ENCODE data around the gene PRR14L. TPM values are rescaled to one million over a fixed set of nuclear protein-coding genes. Genes with fewer than 3 reads are reported as not detected.

The PRR14L gene
- total RNA-seq, 1 donor from 2014 or later: 69.8 TPM

DNA sequence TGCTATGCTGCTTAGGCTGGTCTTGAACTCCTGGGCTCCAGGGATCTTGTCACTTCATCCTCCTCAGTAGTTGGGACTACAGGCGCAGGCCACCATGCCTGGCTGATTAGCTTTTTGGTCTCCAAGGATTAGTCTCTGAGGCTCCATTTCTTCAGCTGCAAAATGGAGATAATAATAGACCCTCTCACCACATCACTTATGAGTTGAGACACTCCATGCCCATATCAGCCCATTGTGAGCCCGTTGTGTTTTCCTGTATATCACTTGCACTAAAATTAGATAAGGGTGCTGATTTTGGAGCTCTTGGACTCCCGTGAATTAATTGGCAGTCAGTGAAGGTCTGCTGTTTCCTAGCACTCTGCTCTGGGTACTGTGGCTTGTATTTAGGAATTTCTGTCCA, 39.9 kb upstream of the PRR14L start:
- Histone ChIP-seq H3K36me3 (ENCODE audit: insufficient read depth, low read length) (peaks cover 3% of the 10 kb centered on the region), H3K4me3 (ENCODE audit: insufficient read depth, low read depth, low read length) (no peak overlapping the region), H4K20me1 (ENCODE audit: insufficient read depth, low read length) (no peaks in the 10 kb centered on the region), H3K27me3 (ENCODE audit: insufficient read depth, low read length) (no peaks in the 10 kb centered on the region), H3K4me1 (ENCODE audit: insufficient read depth, low read length) (peaks cover 2% of the 10 kb centered on the region), H3K27ac (ENCODE audit: low read depth, low read length) (no peak overlapping the region), H3K4me2 (ENCODE audit: low read length) (no peak overlapping the region), H3K9ac (ENCODE audit: low read length) (no peak overlapping the region), H3K79me2 (ENCODE audit: insufficient read depth, low read length) (no peaks in the 10 kb centered on the region), H3K9me3 (ENCODE audit: insufficient read depth, low read depth, low read length) (no peaks in the 10 kb centered on the region), H2AFZ (ENCODE audit: low read depth, low read length) (no peak overlapping the region)
- H3K4me1 Mint-ChIP-seq (ENCODE audit: low read depth, unreplicated experiment): no peaks in the 10 kb centered on the region
- H3K27me3 Mint-ChIP-seq (ENCODE audit: low read depth, unreplicated experiment): no peaks in the 10 kb centered on the region
- TF ChIP-seq, protein P1, sequence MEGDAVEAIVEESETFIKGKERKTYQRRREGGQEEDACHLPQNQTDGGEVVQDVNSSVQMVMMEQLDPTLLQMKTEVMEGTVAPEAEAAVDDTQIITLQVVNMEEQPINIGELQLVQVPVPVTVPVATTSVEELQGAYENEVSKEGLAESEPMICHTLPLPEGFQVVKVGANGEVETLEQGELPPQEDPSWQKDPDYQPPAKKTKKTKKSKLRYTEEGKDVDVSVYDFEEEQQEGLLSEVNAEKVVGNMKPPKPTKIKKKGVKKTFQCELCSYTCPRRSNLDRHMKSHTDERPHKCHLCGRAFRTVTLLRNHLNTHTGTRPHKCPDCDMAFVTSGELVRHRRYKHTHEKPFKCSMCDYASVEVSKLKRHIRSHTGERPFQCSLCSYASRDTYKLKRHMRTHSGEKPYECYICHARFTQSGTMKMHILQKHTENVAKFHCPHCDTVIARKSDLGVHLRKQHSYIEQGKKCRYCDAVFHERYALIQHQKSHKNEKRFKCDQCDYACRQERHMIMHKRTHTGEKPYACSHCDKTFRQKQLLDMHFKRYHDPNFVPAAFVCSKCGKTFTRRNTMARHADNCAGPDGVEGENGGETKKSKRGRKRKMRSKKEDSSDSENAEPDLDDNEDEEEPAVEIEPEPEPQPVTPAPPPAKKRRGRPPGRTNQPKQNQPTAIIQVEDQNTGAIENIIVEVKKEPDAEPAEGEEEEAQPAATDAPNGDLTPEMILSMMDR (IDR thresholded peaks at IDR 0.05; ENCODE audit: insufficient read depth, low read depth, low read length): no peak
- TF ChIP-seq EZH2 (IDR thresholded peaks at IDR 0.05; ENCODE audit: insufficient read depth, low read length): no peak
- H3K9me3 Mint-ChIP-seq (ENCODE audit: unreplicated experiment): no peaks in the 10 kb centered on the region
- H3K27ac Mint-ChIP-seq (ENCODE audit: unreplicated experiment): peak overlapping the region; percentile 2
- DNase-seq (ENCODE audit: low read depth) (no peak), FAIRE-seq (no peak)
- peaks cover 4% of the 10 kb centered on the region for H3K36me3 Mint-ChIP-seq (ENCODE audit: low read depth, unreplicated experiment)
- no peak overlapping the region for H3K4me3 Mint-ChIP-seq (ENCODE audit: unreplicated experiment)

DNA sequence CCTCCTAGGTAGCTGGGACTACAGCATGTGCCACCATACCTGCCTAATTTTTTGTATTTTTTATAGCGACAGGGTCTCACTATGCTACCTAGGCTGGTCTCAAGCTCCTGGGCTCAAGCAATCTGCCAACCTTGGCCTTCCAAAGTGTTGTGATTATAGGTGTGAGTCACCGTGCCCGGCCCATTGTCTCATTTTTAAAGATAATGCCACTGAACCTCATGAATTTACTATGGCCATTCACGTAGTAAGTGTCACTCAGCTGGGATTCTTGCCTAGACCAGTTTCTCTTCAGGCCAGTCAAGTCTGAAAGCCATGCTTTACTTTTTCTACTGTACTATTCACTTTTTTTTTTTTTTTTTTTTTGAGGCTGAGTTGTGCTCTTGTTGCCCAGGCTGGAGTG, 26.3 kb upstream of the PRR14L start:
- Mint-ChIP-seq H3K27ac (ENCODE audit: unreplicated experiment) (no peak overlapping the region), H3K9me3 (ENCODE audit: unreplicated experiment) (no peaks in the 10 kb centered on the region), H3K4me3 (ENCODE audit: unreplicated experiment) (no peak overlapping the region), H3K36me3 (ENCODE audit: low read depth, unreplicated experiment) (peaks cover 30% of the 10 kb centered on the region), H3K4me1 (ENCODE audit: low read depth, unreplicated experiment) (no peaks in the 10 kb centered on the region), H3K27me3 (ENCODE audit: low read depth, unreplicated experiment) (no peaks in the 10 kb centered on the region)
- FAIRE-seq (no peak), DNase-seq (ENCODE audit: low read depth) (no peak)
- Histone ChIP-seq H3K4me1 (ENCODE audit: insufficient read depth, low read length) (no peaks in the 10 kb centered on the region), H3K27me3 (ENCODE audit: insufficient read depth, low read length) (no peaks in the 10 kb centered on the region), H3K27ac (ENCODE audit: low read depth, low read length) (no peak overlapping the region), H2AFZ (ENCODE audit: low read depth, low read length) (no peak overlapping the region), H3K4me3 (ENCODE audit: insufficient read depth, low read depth, low read length) (no peak overlapping the region), H3K4me2 (ENCODE audit: low read length) (no peak overlapping the region), H4K20me1 (ENCODE audit: insufficient read depth, low read length) (no peaks in the 10 kb centered on the region), H3K79me2 (ENCODE audit: insufficient read depth, low read length) (no peaks in the 10 kb centered on the region), H3K9ac (ENCODE audit: low read length) (no peak overlapping the region), H3K9me3 (ENCODE audit: insufficient read depth, low read depth, low read length) (no peaks in the 10 kb centered on the region), H3K36me3 (ENCODE audit: insufficient read depth, low read length) (peaks cover 30% of the 10 kb centered on the region)
- no peak for TF ChIP-seq EZH2 (IDR thresholded peaks at IDR 0.05; ENCODE audit: insufficient read depth, low read length)
- TF ChIP-seq, protein P1 (IDR thresholded peaks at IDR 0.05; ENCODE audit: insufficient read depth, low read depth, low read length): no peak

DNA sequence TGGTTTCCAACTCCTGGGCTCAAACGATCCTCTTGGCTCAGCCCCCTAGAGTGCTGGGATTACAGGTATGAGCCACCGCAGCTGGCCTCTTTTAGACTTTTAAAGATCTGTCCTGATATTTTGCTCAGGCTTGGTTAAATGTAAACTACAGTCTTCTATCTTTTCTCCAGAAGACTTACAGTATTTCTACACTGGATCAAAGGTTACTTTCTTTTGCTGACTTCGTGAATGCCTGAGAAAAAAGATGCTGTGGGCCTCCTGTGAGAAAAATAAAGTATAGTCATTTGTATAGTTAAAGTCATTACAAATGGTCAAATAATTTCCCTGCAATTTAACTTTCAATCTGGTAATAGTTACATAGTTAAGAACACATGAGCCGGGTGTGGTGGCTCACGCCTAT, 23.5 kb upstream of the PRR14L start:
- Mint-ChIP-seq H3K9me3 (ENCODE audit: unreplicated experiment) (no peaks in the 10 kb centered on the region), H3K27me3 (ENCODE audit: low read depth, unreplicated experiment) (no peaks in the 10 kb centered on the region), H3K36me3 (ENCODE audit: low read depth, unreplicated experiment) (peaks cover 9% of the 10 kb centered on the region), H3K4me1 (ENCODE audit: low read depth, unreplicated experiment) (no peaks in the 10 kb centered on the region), H3K4me3 (ENCODE audit: unreplicated experiment) (no peak overlapping the region), H3K27ac (ENCODE audit: unreplicated experiment) (no peak overlapping the region)
- Histone ChIP-seq H2AFZ (ENCODE audit: low read depth, low read length) (no peak overlapping the region), H3K27me3 (ENCODE audit: insufficient read depth, low read length) (no peaks in the 10 kb centered on the region), H3K9ac (ENCODE audit: low read length) (no peak overlapping the region), H3K4me3 (ENCODE audit: insufficient read depth, low read depth, low read length) (no peak overlapping the region), H3K79me2 (ENCODE audit: insufficient read depth, low read length) (no peaks in the 10 kb centered on the region), H3K4me1 (ENCODE audit: insufficient read depth, low read length) (no peaks in the 10 kb centered on the region), H3K36me3 (ENCODE audit: insufficient read depth, low read length) (peaks cover 11% of the 10 kb centered on the region), H4K20me1 (ENCODE audit: insufficient read depth, low read length) (no peaks in the 10 kb centered on the region), H3K27ac (ENCODE audit: low read depth, low read length) (no peak overlapping the region), H3K9me3 (ENCODE audit: insufficient read depth, low read depth, low read length) (no peaks in the 10 kb centered on the region), H3K4me2 (ENCODE audit: low read length) (no peak overlapping the region)
- no peak for FAIRE-seq
- no peak for DNase-seq (ENCODE audit: low read depth)
- TF ChIP-seq EZH2 (IDR thresholded peaks at IDR 0.05; ENCODE audit: insufficient read depth, low read length): no peak
- TF ChIP-seq, protein P1 (IDR thresholded peaks at IDR 0.05; ENCODE audit: insufficient read depth, low read depth, low read length): no peak
